ENCODE data around the gene AEBP2.

AEBP2 gene

DNA sequence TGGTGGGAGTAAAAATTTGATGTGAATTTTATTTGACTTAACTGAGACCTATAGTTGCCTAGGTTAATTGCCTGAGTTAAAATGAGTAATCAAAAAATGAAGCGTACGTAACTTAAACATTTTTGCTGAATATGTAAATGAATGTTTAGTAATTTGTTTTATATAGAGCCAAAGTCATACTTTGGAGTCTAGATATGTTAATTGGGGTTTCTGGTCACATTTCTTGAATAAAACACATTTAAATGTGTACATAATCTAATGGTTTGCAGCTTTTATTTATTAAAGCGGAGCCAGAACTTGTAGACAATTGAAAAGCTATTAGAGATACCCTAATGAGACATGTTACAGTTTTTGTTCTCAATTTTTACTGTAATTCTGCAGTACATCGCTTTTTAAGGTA lies 71.2 kb downstream of the AEBP2 start:
- Histone ChIP-seq H3K36me3 (ENCODE audit: low read depth) (no peaks in the 10 kb centered on the region; the same call in 1 of the 2 replicates), H3K4me3 (ENCODE audit: severe bottlenecking) (no peak overlapping the region), H3K27me3 (ENCODE audit: insufficient read depth, poor library complexity, severe bottlenecking) (no peaks in the 10 kb centered on the region), H3K4me1 (ENCODE audit: insufficient read depth, poor library complexity, severe bottlenecking) (peaks cover 3% of the 10 kb centered on the region), H3K27ac (ENCODE audit: poor library complexity, severe bottlenecking) (no peak overlapping the region), H3K9me3 (ENCODE audit: severe bottlenecking) (no peaks in the 10 kb centered on the region)
- DNase-seq (ENCODE audit: low spot score) = no peak
- TF ChIP-seq, protein P1, sequence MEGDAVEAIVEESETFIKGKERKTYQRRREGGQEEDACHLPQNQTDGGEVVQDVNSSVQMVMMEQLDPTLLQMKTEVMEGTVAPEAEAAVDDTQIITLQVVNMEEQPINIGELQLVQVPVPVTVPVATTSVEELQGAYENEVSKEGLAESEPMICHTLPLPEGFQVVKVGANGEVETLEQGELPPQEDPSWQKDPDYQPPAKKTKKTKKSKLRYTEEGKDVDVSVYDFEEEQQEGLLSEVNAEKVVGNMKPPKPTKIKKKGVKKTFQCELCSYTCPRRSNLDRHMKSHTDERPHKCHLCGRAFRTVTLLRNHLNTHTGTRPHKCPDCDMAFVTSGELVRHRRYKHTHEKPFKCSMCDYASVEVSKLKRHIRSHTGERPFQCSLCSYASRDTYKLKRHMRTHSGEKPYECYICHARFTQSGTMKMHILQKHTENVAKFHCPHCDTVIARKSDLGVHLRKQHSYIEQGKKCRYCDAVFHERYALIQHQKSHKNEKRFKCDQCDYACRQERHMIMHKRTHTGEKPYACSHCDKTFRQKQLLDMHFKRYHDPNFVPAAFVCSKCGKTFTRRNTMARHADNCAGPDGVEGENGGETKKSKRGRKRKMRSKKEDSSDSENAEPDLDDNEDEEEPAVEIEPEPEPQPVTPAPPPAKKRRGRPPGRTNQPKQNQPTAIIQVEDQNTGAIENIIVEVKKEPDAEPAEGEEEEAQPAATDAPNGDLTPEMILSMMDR (IDR thresholded peaks at IDR 0.05; ENCODE audit: poor library complexity, severe bottlenecking) = no peak
- ATAC-seq (ENCODE audit: low read depth) = no peak

DNA sequence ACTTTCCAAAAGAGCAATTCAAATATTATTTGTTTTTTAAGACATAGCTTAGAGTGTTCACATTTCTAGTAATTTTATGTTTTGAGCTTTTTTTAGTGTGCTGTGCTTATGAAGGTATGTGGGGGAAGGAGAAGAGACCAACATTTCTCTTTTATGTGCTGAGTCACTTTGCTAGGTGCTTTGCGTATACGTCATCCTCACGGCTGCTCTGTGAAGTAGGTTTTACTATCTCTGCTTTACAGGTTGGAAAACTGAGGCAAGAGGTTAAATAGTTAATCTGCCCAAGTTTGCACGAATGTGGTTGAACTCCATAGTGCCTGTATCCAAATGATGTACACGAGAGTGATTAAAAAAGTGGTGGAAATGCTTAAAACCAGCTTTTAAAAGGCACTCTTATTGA lies 75.9 kb downstream of the AEBP2 start:
- H3K36me3 ChIP-seq (ENCODE audit: low read depth) = peaks cover 9% of the 10 kb centered on the region; the same call in 1 of the 2 replicates
- no peaks in the 10 kb centered on the region for H3K27me3 ChIP-seq (ENCODE audit: insufficient read depth, poor library complexity, severe bottlenecking)
- ATAC-seq (ENCODE audit: low read depth) (no peak), DNase-seq (ENCODE audit: low spot score) (no peak)
- peaks cover 3% of the 10 kb centered on the region for H3K4me1 ChIP-seq (ENCODE audit: insufficient read depth, poor library complexity, severe bottlenecking)
- no peak overlapping the region for H3K27ac ChIP-seq (ENCODE audit: poor library complexity, severe bottlenecking)
- TF ChIP-seq, protein P1 (IDR thresholded peaks at IDR 0.05; ENCODE audit: poor library complexity, severe bottlenecking) = no peak
- no peaks in the 10 kb centered on the region for H3K9me3 ChIP-seq (ENCODE audit: severe bottlenecking)
- H3K4me3 ChIP-seq (ENCODE audit: severe bottlenecking) = no peak overlapping the region

GRCh38 chr12:19517583-19517982 lies 78.3 kb downstream of the AEBP2 start:
- Histone ChIP-seq H3K27ac (ENCODE audit: poor library complexity, severe bottlenecking) (no peak overlapping the region), H3K36me3 (ENCODE audit: low read depth) (peaks cover 9% of the 10 kb centered on the region; the same call in 1 of the 2 replicates), H3K9me3 (ENCODE audit: severe bottlenecking) (no peaks in the 10 kb centered on the region), H3K4me3 (ENCODE audit: severe bottlenecking) (no peak overlapping the region), H3K4me1 (ENCODE audit: insufficient read depth, poor library complexity, severe bottlenecking) (peaks cover 3% of the 10 kb centered on the region), H3K27me3 (ENCODE audit: insufficient read depth, poor library complexity, severe bottlenecking) (no peaks in the 10 kb centered on the region)
- no peak for DNase-seq (ENCODE audit: low spot score)
- TF ChIP-seq, protein P1 (IDR thresholded peaks at IDR 0.05; ENCODE audit: poor library complexity, severe bottlenecking) = no peak
- ATAC-seq (ENCODE audit: low read depth) = no peak

GRCh38 chr12:19518209-19518608 lies 78.9 kb downstream of the AEBP2 start:
- H3K36me3 ChIP-seq (ENCODE audit: low read depth) = peaks cover 9% of the 10 kb centered on the region; the same call in 1 of the 2 replicates
- no peak overlapping the region for H3K4me3 ChIP-seq (ENCODE audit: severe bottlenecking)
- no peaks in the 10 kb centered on the region for H3K9me3 ChIP-seq (ENCODE audit: severe bottlenecking)
- TF ChIP-seq, protein P1 (IDR thresholded peaks at IDR 0.05; ENCODE audit: poor library complexity, severe bottlenecking) = no peak
- H3K27me3 ChIP-seq (ENCODE audit: insufficient read depth, poor library complexity, severe bottlenecking) = no peaks in the 10 kb centered on the region
- H3K4me1 ChIP-seq (ENCODE audit: insufficient read depth, poor library complexity, severe bottlenecking) = peaks cover 3% of the 10 kb centered on the region
- no peak overlapping the region for H3K27ac ChIP-seq (ENCODE audit: poor library complexity, severe bottlenecking)
- no peak for DNase-seq (ENCODE audit: low spot score)
- ATAC-seq (ENCODE audit: low read depth) = no peak

DNA sequence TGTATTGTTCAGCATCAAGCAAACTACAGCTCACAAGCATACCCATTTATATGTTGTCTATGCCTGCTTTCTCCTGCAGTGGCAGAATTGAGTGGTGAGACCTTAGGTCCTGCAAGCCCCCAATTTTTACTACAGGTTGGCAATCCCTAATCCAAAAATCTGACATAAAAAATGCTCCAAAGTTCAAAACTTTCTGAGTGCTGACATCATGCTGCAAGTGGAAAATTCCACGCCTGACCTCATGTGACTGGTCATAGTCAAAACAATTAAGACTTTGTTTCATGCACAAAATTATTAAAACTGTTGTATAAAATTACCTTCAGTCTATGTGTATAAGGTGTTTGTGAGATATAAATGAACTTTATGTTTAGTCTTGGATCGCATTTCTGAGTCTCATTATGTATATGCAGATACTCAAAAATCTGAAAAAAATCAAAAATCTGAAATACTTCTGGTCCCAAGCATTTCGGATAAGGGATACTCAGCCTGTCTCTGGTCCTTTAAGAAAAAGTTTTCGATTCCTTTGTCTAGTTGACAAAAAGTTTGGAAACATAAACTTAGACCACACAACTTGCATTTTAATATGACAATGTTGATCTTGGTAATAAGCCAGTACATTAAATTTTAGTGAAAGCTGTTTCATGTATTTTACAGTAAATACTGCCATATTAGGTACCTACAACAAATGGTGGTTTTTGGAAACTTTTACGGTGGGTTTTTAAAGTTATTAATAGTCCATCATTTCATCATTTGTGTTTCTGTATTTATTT lies 81.5 kb downstream of the AEBP2 start:
- Histone ChIP-seq H3K4me1 (ENCODE audit: insufficient read depth, poor library complexity, severe bottlenecking) (no peaks in the 10 kb centered on the region), H3K27me3 (ENCODE audit: insufficient read depth, poor library complexity, severe bottlenecking) (no peaks in the 10 kb centered on the region), H3K4me3 (ENCODE audit: severe bottlenecking) (no peak overlapping the region), H3K27ac (ENCODE audit: poor library complexity, severe bottlenecking) (no peak overlapping the region), H3K36me3 (ENCODE audit: low read depth) (peaks cover 9% of the 10 kb centered on the region; the same call in 1 of the 2 replicates), H3K9me3 (ENCODE audit: severe bottlenecking) (no peaks in the 10 kb centered on the region)
- TF ChIP-seq, protein P1 (IDR thresholded peaks at IDR 0.05; ENCODE audit: poor library complexity, severe bottlenecking) = no peak
- ATAC-seq (ENCODE audit: low read depth) (no peak), DNase-seq (ENCODE audit: low spot score) (no peak)

Data from RWPE2 (cell line).